GM12878 (cell line): Measurements from ENCODE around the gene PPP2R3A. TPM values are rescaled to one million over a fixed set of nuclear protein-coding genes. Genes with fewer than 3 reads are reported as not detected.

Experiments used
- ATAC-seq: fragments of 200-7000 bp; cut with Tn5 transposase; 3 replicates; pipeline ENCODE4 v1.9.1; 2020; ENCODE audit warnings: mild to moderate bottlenecking, moderate library complexity
- BruUV-seq: library from RNA; stranded (reverse); fragments of 400-500 nt; replicated peaks from 2 replicates; lab custom pipeline; 2021; lab: Mats Ljungman, UMichigan
- CTCF ChIA-PET: fragments of 300-600 bp; sonication (Branson Sonifier 250); formaldehyde crosslinking; extraction: SDS; loops from one replicate; lab custom pipeline; 2021; ENCODE audit warnings: inconsistent platforms; lab: Yijun Ruan, JAX
- POLR2A ChIA-PET: fragments of 350-600 bp; formaldehyde crosslinking; extraction: SDS; loops from one replicate; lab custom pipeline; 2021; ENCODE audit warnings: inconsistent platforms; lab: Charles Lee
- RAD21 ChIA-PET: fragments of 300-600 bp; sonication (Branson Sonifier 250); formaldehyde crosslinking; loops from one replicate; lab custom pipeline; 2023; ENCODE audit warnings: antibody characterized with exemption; ENCODE audit not compliant: unreplicated experiment; lab: Charles Lee
- SMC1A ChIA-PET: fragments of 300-600 bp; sonication (Branson Sonifier 250); formaldehyde crosslinking; loops from one replicate; lab custom pipeline; 2023; ENCODE audit not compliant: unreplicated experiment, uncharacterized antibody; lab: Charles Lee
- DNase-seq: peaks from one replicate; pipeline ENCODE4 v3.0.0-alpha.2; 2011; ENCODE audit warnings: low read depth, low spot score
- FAIRE-seq: peaks from 3 replicates; lab custom pipeline; 2011; peaks lifted over from hg19 to GRCh38; lab: Jason Lieb, UNC
- H2AFZ ChIP-seq: 2 replicates; pipeline ENCODE4 v1.6.0; 2011; ENCODE audit warnings: low read depth, low read length, control low read depth; ENCODE audit not compliant: control insufficient read depth
- H3K27ac ChIP-seq: 2 replicates; pipeline ENCODE4 v1.5.1; 2011; ENCODE audit warnings: control low read depth; ENCODE audit not compliant: control insufficient read depth, insufficient read depth
- H3K27me3 ChIP-seq, 2 experiments: replicated peaks in 1 of 2; 2 replicates each; pipeline versions ENCODE4 v1.6.0 to v1.6.1; 2011; ENCODE audit warnings: low read length in 1 of 2; ENCODE audit not compliant: control insufficient read depth in 2 of 2, insufficient read depth in 2 of 2
- H3K36me3 ChIP-seq, 2 experiments: 2 replicates each; pipeline ENCODE4 v1.5.1; 2011; ENCODE audit warnings: low read length in 1 of 2; ENCODE audit not compliant: control insufficient read depth in 2 of 2, insufficient read depth in 2 of 2
- H3K4me1 ChIP-seq: 2 replicates; pipeline ENCODE4 v1.6.1; 2011; ENCODE audit warnings: mild to moderate bottlenecking, low read length, moderate library complexity, mixed read lengths; ENCODE audit not compliant: control insufficient read depth, insufficient read depth
- H3K4me2 ChIP-seq: 2 replicates; pipeline ENCODE4 v1.6.0; 2011; ENCODE audit warnings: control low read depth; ENCODE audit not compliant: control insufficient read depth, insufficient read depth
- H3K4me3 ChIP-seq: fragments of 200-600 bp; sonication (generic); 2 replicates; pipeline ENCODE4 v1.5.1; 2016
- H3K79me2 ChIP-seq: 2 replicates; pipeline ENCODE4 v1.6.0; 2011; ENCODE audit warnings: low read length; ENCODE audit not compliant: control insufficient read depth, insufficient read depth
- H3K9ac ChIP-seq: 2 replicates; pipeline ENCODE4 v1.8.0; 2011; ENCODE audit warnings: low read length, control low read depth, mixed read lengths; ENCODE audit not compliant: control insufficient read depth, insufficient read depth
- H3K9me3 ChIP-seq: replicated peaks from 3 replicates; pipeline ENCODE4 v1.5.1; 2011; ENCODE audit warnings: mild to moderate bottlenecking, low read length; ENCODE audit not compliant: control insufficient read depth, insufficient read depth
- H4K20me1 ChIP-seq: 2 replicates; pipeline ENCODE4 v1.6.0; 2011; ENCODE audit not compliant: control insufficient read depth, insufficient read depth
- CBX5 ChIP-seq: sonication (generic); IDR thresholded peaks from 2 replicates; pipeline ENCODE4 v1.6.1; 2016; ENCODE audit warnings: low read depth, moderate library complexity, mild to moderate bottlenecking, inconsistent platforms
- CHD1 ChIP-seq: IDR thresholded peaks from 2 replicates; pipeline ENCODE4 v1.6.1; 2012; ENCODE audit warnings: low read depth, low read length, improper control_type of control experiment
- E2F4 ChIP-seq: IDR thresholded peaks from 2 replicates; pipeline ENCODE4 v1.6.1; 2012; ENCODE audit warnings: low read depth, low read length, improper control_type of control experiment
- ZNF384 ChIP-seq: IDR thresholded peaks from 2 replicates; pipeline ENCODE4 v1.6.1; 2012; ENCODE audit warnings: low read depth, mild to moderate bottlenecking, low read length, improper control_type of control experiment, borderline replicate concordance
- WGBS: methylation state at CpG from one replicate; pipeline ENCODE4 v1.1.6; 2016; ENCODE audit warnings: low lambda C conversion rate; ENCODE audit not compliant: insufficient replicate concordance, insufficient coverage; ENCODE audit errors: missing lambda C conversion rate; 5-methylcytosine and 5-hydroxymethylcytosine counted together
- in situ Hi-C: fragments of 300-500 bp; cut with MboI; formaldehyde crosslinking; loops from 9 replicates; pipeline ENCODE4 v1.14.3; 2018; ENCODE audit warnings: mixed read lengths
- intact Hi-C: fragments of 100-400 bp; cut with micrococcal nuclease; formaldehyde crosslinking; loops from one replicate; pipeline ENCODE4 v1.14.2; 2022; ENCODE audit not compliant: unreplicated experiment
- polyA plus RNA-seq, 11 experiments: library from polyadenylated mRNA; depleted of rRNA in 4 of 11; unstranded in 6 of 11; stranded (reverse) in 5 of 11; fragments of >200 nt; fragmentation: Nextera tagmentation in 4 of 11; fragmentation: Illumina TruSeq in 1 of 11; extraction: Ambion mirVana in 4 of 11; extraction: Trizol in 1 of 11; gene quantifications; 1 replicate in 1 of 11; 2 replicates in 10 of 11; pipeline versions ENCODE4 v1.2.1 to v1.2.3, GENCODE V29; 2011 to 2016; ENCODE audit warnings: inconsistent platforms in 2 of 11, missing spikeins in 2 of 11, low read depth in 1 of 11
- small RNA-seq: library from RNA; depleted of rRNA; stranded (forward); fragments of <200 nt; gene quantifications from one replicate; pipeline ENCODE3, GENCODE V24; 2014
- total RNA-seq, 4 experiments: library from RNA; depleted of rRNA in 3 of 4; stranded (reverse); fragments of >200 nt in 3 of 4; fragmentation: Illumina TruSeq in 1 of 4; extraction: Trizol in 1 of 4; gene quantifications; 2 replicates each; pipeline versions ENCODE4 v1.2.1 to v1.2.3, GENCODE V29; 2013 to 2021

The PPP2R3A gene
- total and polyA plus RNA-seq, 10 of the 15 experiments (the other 5 are each of a cell fraction or from before 2014, with no cell fraction given), result under 0.01 to 0.16 (median 0.06) TPM; not detected in 5

GRCh38 chr3:136197159-136197793, 231.7 kb downstream of the PPP2R3A start:
- intact Hi-C loops, result loop anchor here (5.0 to 10.0 kb wide), 3 partner anchors 190 to 818 kb away; no protein-coding TSS in a partner anchor
- peak overlapping the region; percentile 69 for H3K4me3 ChIP-seq
- H3K4me1 ChIP-seq, result peaks cover 9% of the 10 kb centered on the region
- WGBS, result 6% methylated on average over 15 of the region's 15 CpGs
- TF ChIP-seq E2F4, result no peak
- TF ChIP-seq CHD1, result no peak
- TF ChIP-seq ZNF384, result peak; percentile 10; the same call in 1 of the 2 replicates
- 0 out of 2 replicates have a peak, but pooled peaks have one; percentile 43 for TF ChIP-seq CBX5
- peak overlapping the region; percentile 94 for H3K4me2 ChIP-seq
- peaks cover 45% of the 10 kb centered on the region for H3K79me2 ChIP-seq
- no peak for DNase-seq
- ChIA-PET CTCF (interaction anchor here (0.7 to 2.4 kb wide), 10 partner anchors 21 to 1800 kb away, joined by 3 to 20 read pairs (median 4); partner anchors contain the start of gene STAG1), SMC1A (interaction anchor here (0.8 to 3.4 kb wide), 14 partner anchors 10 to 555 kb away, joined by 3 to 24 read pairs (median 5); partner anchors contain the start of genes PCCB and STAG1), POLR2A (interaction anchor here (0.5 to 2.3 kb wide), 10 partner anchors 10 to 1861 kb away, joined by 3 to 14 read pairs (median 4); partner anchors contain the start of gene PCCB), RAD21 (interaction anchor here (0.7 to 5.3 kb wide), 15 partner anchors 9 to 1402 kb away, joined by 3 to 53 read pairs (median 4); partner anchors contain the start of genes EPHB1 and STAG1)
- H3K27me3 ChIP-seq, result no peaks in the 10 kb centered on the region
- peak overlapping the region; percentile 98 for H2AFZ ChIP-seq
- in situ Hi-C loops, result loop anchor here (5.0 kb wide), 1 partner anchor 50 kb away; no protein-coding TSS in a partner anchor
- no peaks in the 10 kb centered on the region for H3K36me3 ChIP-seq
- no peak for ATAC-seq
- H3K9ac ChIP-seq, result peak overlapping the region; percentile 99
- H3K9me3 ChIP-seq, result peaks cover 2% of the 10 kb centered on the region; the same call in 2 of the 3 replicates
- FAIRE-seq, result no peak
- no TSS peak for BruUV-seq
- peaks cover 7% of the 10 kb centered on the region; the same call in 1 of the 2 replicates for H4K20me1 ChIP-seq
- H3K27ac ChIP-seq, result peak overlapping the region; percentile 99

Small RNA genes within 50 kb of the gene (small RNA-seq; reads per million reads assigned to genes)
- not detected for gene AC092989.1

Other genes with a start within 250 kb of the PPP2R3A start
- 10.3 and 11.6 TPM in 2 replicates for gene MSL2, start 230.6 kb downstream of the PPP2R3A start, total RNA-seq (2014; rRNA removed)
- 17.5 and 17.9 TPM in 2 replicates for gene MSL2, start 230.6 kb downstream of the PPP2R3A start, total RNA-seq (2014; rRNA removed; fragmentation: Illumina TruSeq; extraction: Trizol)
- 30.7 and 31.7 TPM in 2 replicates for gene MSL2, start 230.6 kb downstream of the PPP2R3A start, total RNA-seq (2021)
- gene MSL2, start 230.6 kb downstream of the PPP2R3A start, polyA plus RNA-seq (2011; rRNA removed), result 26.9 and 29.8 TPM in 2 replicates
- gene MSL2, start 230.6 kb downstream of the PPP2R3A start, polyA plus RNA-seq (2014; fragmentation: Illumina TruSeq; extraction: Trizol), result 21.5 and 32.2 TPM in 2 replicates
- 1 to 10 TPM; 3.5 TPM for gene MSL2, start 230.6 kb downstream of the PPP2R3A start, polyA plus RNA-seq (2014; fragmentation: Nextera tagmentation; extraction: Ambion mirVana)
- 10.7 and 10.9 TPM in 2 replicates for gene MSL2, start 230.6 kb downstream of the PPP2R3A start, polyA plus RNA-seq (2014; rRNA removed)
- gene MSL2, start 230.6 kb downstream of the PPP2R3A start, polyA plus RNA-seq (2016; fragmentation: Nextera tagmentation; extraction: Ambion mirVana), result 1 to 10 TPM; 4.9 to 8.3 TPM